ENCODE data around the gene STAMBP.
"Not testable (repeated sequence)": the region's sequence is repeated elsewhere in the genome, so short reads cannot be mapped to it uniquely, and the experiment has no call there.

Gene STAMBP

DNA sequence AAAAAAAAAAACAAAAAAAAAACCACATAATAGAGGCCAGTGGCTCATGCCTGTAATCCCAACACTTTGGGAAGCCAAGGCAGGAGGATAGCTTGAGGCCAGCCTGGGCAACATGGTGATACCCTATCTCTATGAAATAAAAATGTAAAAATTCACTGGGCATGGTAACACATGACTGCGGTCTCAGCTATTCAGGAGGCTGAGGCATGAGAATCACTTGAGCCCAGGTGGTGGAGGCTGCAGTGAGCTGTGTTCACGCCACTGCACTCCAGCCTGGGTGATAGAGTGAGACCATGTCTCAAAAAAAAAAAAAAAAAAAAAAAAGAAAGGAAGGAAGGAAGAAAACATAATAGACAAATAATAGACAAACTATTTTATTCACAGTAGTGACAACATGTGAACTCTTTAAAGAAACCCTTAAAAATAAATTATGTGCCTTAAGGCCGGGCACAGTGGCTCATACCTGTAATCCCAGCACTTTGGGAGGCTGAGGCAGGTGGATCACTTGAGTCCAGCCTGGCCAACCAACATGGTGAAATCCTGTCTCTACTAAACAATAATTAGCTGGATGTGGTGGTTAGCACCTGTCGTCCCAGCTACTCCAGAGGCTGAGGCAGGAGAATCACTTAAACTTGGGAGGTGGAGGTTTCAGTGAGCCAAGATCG, 75.3 kb downstream of the STAMBP start:
- not testable (repeated sequence) for FAIRE-seq; DNase-seq (ENCODE audit: insufficient read length, low spot score)

DNA sequence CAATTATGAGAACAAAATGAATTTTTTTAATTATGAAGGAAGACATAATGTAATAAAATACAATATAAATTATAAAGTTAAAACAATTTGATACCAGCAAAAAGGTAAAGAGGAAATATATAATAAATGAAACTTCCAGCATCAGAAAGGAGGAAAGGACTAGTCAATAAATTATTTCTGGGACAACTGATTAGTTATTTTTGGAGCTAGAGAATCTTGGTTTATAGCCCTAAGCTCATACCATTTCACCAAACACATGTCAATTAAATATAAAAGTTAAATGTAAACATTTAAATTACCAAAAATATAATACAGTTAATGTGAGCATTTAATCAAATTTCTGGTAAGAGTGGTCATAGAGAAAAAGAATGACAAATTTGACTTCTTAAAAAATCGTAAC, 76.2 kb downstream of the STAMBP start:
- DNase-seq (ENCODE audit: insufficient read length, low spot score) = no peak
- no peak for FAIRE-seq

DNA sequence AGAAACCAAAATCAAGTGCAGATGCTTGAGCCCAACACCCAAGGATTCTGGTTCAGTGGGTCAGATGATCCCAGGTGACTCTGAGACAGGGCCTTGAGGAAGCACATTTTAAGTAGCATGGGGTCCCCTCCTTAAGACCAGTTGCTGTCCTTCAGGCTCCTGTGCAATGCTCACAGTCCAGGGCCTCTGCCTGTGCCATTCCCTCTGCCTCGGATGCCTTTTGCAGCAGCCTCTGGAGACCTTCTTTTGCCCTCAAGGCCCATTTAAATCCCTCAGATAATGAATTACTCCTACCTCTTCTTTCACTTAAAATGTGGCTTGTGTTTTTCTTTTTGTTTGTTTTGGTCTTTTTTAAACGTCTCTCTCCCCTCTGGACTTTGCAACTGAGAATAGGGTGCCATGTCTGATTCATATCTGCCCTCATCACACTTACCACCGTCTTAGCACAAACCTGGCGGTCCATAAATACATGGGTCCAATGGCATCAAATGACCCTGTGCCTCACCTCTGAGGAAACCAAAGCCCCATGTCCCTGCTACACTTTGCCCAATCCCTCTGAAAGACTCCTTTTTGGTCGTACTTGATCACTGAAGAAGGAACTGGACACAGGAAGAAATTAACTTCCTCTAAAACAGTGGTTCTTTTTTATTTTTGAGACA, 78.2 kb downstream of the STAMBP start:
- no peak for FAIRE-seq
- no peak for DNase-seq (ENCODE audit: insufficient read length, low spot score)

- peak; percentile 42 for DNase-seq (ENCODE audit: insufficient read length, low spot score)
- peak; percentile 68 for FAIRE-seq
Observed at GRCh38 chr2:73907840-73908452, 79.2 kb downstream of the STAMBP start.

DNA sequence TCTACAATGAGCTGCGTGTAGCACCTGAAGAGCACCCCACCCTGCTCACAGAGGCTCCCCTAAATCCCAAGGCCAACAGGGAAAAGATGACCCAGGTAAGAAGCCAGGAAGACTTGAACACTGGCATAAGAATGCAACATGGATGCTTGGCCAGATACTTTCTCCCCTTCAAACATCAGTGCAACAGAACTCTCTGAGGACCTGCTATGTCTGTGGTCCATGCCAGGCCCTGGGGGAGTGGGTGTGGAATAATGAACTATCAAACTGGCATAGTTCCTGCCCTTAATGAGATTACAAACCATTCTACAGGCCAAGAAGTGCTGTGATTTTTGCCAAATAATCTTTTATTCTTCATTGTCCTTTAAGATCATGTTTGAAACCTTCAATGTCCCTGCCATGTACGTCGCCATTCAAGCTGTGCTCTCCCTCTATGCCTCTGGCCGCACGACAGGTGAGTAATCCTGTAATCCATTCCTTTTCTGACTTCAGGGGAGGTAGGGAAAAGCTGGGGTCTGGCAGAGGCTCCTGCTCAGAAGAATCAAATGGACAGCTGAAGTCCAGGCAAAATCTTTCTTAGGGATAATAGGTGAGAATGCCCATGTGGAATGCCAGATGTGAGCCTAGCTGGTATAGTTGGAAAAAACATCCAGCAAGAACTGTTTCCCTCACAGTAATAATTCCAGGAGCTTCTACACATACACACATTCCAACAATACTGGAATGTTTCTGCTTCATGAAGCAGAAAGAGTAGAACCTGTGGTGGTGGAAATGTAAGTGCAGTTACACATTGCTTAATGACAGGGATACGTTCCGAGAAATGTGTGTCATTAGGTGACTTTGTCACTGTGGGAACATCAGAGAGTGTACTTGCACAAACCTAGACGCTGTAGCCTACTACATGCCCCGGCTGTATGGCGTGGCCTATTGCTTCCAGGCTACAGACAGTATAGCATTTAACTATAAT, 80.2 kb downstream of the STAMBP start:
- no peak for FAIRE-seq
- DNase-seq (ENCODE audit: insufficient read length, low spot score) = no peak

- DNase-seq (ENCODE audit: insufficient read length, low spot score) (no peak), FAIRE-seq (no peak)
Observed at GRCh38 chr2:73910873-73911547, 82.2 kb downstream of the STAMBP start.

GRCh38 chr2:73911548-73912208, 82.9 kb downstream of the STAMBP start:
- no peak for DNase-seq (ENCODE audit: insufficient read length, low spot score)
- FAIRE-seq = no peak

GRCh38 chr2:73913414-73914054, 84.8 kb downstream of the STAMBP start:
- no peak for FAIRE-seq
- DNase-seq (ENCODE audit: insufficient read length, low spot score) = no peak

DNA sequence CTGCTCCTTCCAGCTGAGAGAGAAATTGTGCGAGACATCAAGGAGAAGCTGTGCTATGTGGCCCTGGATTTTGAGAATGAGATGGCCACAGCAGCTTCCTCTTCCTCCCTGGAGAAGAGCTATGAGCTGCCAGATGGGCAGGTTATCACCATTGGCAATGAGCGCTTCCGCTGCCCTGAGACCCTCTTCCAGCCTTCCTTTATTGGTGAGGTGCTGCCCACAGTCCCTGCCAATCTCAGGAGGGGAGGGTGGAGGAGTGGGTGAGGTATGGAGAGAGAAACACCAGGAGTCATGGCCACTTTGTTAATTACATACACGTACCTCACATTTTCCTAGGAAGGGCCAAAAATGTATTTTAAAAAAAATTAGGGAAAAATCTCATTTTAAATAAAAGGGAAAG, 85.9 kb downstream of the STAMBP start:
- DNase-seq (ENCODE audit: insufficient read length, low spot score) (no peak), FAIRE-seq (no peak)

GRCh38 chr2:73915437-73915993, 86.8 kb downstream of the STAMBP start:
- DNase-seq (ENCODE audit: insufficient read length, low spot score) (no peak), FAIRE-seq (no peak)

DNA sequence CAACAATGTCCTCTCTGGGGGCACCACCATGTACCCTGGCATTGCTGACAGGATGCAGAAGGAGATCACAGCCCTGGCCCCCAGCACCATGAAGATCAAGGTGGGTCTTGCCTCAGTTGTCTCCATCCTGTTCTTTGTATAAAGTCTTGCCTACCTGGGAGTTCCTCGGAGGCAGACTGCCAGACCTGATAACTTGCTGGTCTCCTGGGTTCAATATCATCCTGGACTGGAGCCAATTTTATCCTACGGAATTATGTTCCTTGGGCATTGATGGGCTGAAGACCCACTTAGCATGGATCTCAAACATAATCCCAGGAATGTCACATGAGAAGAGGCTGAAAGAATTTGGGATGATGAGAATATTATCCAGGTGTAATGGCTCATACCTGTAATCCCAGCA, 87.9 kb downstream of the STAMBP start:
- DNase-seq (ENCODE audit: insufficient read length, low spot score) (no peak), FAIRE-seq (no peak)

DNA sequence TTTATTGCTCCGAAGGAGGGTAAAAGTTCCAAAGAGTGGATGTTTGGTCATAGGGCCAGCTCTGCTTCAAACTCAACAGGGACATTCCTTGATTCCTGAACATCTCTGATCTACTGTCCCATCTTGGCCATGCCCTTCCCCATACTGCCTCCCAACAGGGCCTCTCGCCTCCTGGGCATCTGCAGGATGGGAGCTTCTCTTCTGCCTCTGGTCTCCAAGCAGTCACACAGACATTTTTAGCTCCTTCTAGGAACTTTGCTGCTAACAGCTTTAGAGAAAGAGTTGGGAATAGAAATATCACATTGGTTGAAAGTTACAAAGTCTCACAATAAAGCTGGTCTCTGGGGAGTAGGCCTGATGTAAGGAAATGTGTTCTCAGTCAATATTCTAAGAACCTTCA, 88.5 kb downstream of the STAMBP start:
- no peak for FAIRE-seq
- no peak for DNase-seq (ENCODE audit: insufficient read length, low spot score)

DNA sequence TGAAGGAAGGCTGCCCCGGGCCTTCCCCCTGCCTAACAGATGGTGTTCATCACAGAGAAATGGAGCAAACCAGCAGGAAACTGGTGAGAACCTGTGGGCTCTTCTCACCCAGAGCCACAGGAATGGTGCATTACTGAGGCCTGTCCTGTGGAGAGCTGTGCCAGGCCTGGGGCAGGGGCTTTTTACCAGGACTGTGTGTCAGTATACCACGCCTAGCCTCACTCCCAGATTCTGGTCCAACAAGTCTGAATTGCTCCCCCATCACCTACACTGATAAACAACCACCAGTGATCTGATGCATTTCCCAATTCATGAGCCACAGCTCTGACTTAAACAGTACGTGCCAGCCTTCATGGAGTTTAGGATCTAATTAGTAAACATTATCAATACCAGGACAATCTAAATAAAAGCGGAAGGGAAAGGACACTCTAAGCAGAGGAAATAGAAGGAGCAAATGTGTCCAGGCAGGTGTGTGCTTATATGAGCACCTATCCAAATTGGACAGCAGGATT, 89.0 kb downstream of the STAMBP start:
- DNase-seq (ENCODE audit: insufficient read length, low spot score) (no peak), FAIRE-seq (no peak)

DNA sequence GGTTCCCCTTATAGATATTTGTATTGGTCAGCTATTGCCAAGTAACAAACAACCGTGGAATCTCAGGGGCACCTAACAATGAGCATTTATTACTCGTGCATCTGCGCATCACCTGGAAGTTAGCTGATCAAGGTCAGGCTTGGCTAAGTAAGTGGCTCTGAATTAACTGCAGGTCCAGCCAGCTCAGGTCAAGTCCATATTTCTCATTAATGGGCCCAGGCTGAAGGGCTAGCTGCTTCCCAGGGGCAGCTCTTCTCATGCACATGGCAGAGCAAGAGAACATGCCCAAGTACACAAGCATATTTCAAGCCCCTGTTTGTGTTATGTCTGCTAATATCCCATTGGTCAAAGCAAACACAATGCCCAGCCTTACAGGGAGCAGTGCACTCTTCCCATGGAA, 90.1 kb downstream of the STAMBP start:
- DNase-seq (ENCODE audit: insufficient read length, low spot score) (no peak), FAIRE-seq (no peak)

DNA sequence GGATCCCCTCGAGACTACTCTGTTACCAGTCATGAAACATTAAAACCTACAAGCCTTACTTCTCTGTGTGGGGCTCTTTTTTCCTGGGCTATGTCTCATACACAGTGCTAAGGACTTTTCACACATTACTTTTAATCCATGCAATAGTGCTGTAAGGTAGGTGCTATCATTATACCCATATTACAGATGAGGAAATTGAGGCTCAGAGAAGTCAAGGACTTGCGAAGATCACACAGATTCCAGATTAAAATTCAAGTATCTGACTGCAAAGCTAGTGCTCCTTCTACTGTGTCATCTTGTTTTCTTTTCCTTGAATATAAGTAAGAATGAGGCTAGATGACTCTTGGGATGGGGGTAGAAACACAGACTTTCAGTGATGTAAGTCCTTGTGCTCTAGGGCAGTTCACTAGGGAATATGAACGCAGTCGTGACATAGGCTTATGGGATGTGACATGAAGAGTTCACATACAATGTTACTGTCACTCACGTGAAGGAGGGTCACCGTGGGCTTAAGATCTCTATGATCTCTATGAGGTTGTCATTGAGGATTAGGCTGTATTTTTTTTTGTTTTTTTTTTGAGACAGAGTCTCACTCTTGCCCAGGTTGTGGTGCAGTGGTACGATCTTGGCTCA, 91.0 kb downstream of the STAMBP start:
- DNase-seq (ENCODE audit: insufficient read length, low spot score) (no peak), FAIRE-seq (no peak)

DNA sequence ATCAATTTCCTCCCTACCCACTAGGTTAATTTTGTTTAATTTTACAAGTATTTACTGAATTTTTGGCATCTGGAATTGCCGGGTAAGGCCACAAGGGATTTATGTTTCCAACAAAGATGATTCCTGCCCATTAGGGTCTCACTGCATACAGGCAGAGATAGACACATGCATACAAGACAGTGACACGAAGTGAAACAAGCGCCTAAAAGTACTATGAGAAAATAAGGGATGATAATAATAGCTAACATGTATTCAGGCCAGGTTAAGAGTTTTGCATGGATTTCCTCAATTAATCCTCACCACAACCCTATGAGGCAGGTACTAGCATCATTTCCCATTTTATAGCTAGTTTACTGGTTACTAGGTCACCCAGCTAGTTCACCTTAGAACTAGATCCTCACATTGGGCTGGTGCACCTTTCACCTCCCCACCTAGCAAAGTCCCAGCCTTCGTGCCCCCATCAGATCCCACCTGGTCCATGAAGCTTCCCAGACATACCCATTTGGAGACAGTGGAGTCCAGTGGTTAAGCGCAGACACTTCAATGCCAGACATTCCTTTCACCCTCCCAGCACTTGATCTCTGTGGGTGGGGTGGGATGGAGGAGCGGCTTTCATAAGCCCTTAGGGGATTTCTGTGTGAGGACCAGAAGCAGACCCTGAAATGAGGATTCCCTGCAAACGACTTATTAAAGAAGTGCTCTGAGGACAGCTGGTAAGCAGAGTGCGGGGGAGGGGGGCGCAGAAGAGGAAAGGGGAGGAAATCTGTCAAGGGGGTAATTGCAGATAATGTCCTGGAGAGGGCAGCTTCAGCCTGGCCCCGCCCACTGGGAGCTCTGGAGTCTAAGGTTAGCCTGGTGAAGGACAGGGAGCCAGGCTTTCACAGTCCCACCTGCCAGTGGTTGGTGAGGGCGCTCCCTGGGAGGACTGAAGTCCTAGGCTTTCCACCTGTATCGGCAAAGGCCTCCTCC, 92.1 kb downstream of the STAMBP start:
- DNase-seq (ENCODE audit: insufficient read length, low spot score) = no peak
- no peak for FAIRE-seq

DNA sequence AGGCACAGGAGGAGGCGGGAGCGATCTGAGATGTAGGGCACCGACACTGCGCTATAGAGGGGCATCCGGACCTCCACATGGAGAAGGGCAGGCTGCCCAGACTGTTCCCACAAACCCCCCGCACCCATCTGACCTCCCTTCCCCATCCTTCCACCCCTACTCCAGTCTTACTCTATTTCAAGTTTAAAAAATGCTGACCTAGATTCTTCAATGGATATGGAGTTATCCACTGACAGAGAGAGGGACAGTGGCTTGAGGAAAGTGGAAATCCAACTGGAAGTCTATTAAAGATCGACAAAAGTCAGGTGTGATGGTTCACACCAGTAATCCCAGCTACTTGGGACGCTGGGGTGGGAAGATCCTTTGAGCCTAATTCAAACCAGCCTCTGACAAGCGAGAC, 92.8 kb downstream of the STAMBP start:
- no peak for FAIRE-seq
- DNase-seq (ENCODE audit: insufficient read length, low spot score) = no peak

All from GM19239 (cell line).